ENCODE measurements around the gene OCA2.

OCA2 gene

GRCh38 chr15:28004143-28005003, 94.7 kb downstream of the OCA2 start:
- DNase-seq = no peak
- H3K27me3 ChIP-seq (replicated peaks; ENCODE audit: control insufficient read depth, insufficient read depth, low read length, poor library complexity, severe bottlenecking) = no peaks in the 10 kb centered on the region
- H3K27ac ChIP-seq (ENCODE audit: insufficient read depth, low read length, poor library complexity, severe bottlenecking) = no peak overlapping the region
- H3K9me3 ChIP-seq (ENCODE audit: control insufficient read depth, low read length) = no peaks in the 10 kb centered on the region
- H3K4me1 ChIP-seq (ENCODE audit: control insufficient read depth, insufficient read depth, low read length, poor library complexity, severe bottlenecking) = no peaks in the 10 kb centered on the region
- no peaks in the 10 kb centered on the region for H3K36me3 ChIP-seq (ENCODE audit: control insufficient read depth, insufficient read depth, low read length)
- no peak overlapping the region for H3K4me3 ChIP-seq (ENCODE audit: insufficient read depth, low read depth, low read length, poor library complexity, severe bottlenecking)

DNA sequence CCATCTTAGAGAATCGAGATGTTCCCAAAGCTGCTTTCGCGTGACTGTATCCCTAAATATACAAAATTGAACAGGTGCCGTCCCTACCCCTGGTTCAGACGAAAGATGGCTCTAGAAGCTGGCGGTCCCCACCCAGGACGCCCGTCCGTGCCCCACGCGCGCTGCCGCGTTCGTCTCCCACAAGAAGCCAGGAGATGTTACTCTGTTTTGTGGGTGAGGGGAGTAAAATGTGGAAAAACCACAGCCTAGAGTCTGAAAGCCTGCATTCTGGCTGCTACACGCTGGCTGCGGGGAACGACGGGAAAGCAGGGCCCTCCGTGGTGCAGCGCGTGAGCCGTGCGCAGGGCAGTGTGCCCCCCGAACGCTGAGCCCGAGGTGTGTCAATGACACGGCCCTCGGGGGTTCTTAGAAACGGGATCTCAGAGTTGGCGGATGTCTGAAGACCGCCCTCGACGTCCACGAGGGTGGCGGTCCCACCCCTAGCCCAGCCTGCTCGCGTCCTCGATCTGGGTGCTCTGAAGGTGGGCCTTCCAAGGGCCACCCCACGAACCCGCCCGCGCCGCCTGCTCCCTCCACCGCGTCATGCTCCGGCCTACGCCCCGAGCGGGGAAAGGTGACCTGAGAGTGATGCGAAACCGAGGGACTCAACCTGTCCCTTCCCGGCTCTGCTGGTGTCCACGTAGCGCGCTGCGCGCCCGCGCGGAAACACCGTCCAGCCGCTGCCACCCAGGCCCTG, 95.6 kb downstream of the OCA2 start:
- Histone ChIP-seq H3K4me3 (ENCODE audit: insufficient read depth, low read depth, low read length, poor library complexity, severe bottlenecking) (no peak overlapping the region), H3K27ac (ENCODE audit: insufficient read depth, low read length, poor library complexity, severe bottlenecking) (no peak overlapping the region), H3K27me3 (replicated peaks; ENCODE audit: control insufficient read depth, insufficient read depth, low read length, poor library complexity, severe bottlenecking) (no peaks in the 10 kb centered on the region), H3K4me1 (ENCODE audit: control insufficient read depth, insufficient read depth, low read length, poor library complexity, severe bottlenecking) (no peaks in the 10 kb centered on the region), H3K9me3 (ENCODE audit: control insufficient read depth, low read length) (no peaks in the 10 kb centered on the region), H3K36me3 (ENCODE audit: control insufficient read depth, insufficient read depth, low read length) (no peaks in the 10 kb centered on the region)
- DNase-seq = no peak

DNA sequence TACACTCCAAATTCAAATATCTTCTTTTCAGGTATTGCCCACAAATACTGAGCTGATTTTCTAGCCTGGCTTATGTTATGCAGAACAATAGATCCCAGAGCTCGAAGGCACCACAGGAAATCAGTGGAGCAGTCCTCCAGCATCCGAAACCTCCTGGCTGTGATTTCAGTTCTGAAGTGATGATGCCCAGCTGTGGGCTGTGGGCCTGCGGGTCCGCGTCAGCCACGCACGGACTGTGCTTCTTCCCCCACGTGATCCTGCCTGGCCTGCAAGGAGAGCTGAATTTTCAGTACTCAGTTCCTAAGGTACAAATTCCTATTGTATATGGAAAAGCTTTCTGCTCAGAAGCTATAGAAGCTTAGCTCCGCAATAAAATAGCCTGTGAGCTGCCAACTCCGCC, 96.2 kb downstream of the OCA2 start:
- Histone ChIP-seq H3K9me3 (ENCODE audit: control insufficient read depth, low read length) (no peaks in the 10 kb centered on the region), H3K27me3 (replicated peaks; ENCODE audit: control insufficient read depth, insufficient read depth, low read length, poor library complexity, severe bottlenecking) (no peaks in the 10 kb centered on the region), H3K36me3 (ENCODE audit: control insufficient read depth, insufficient read depth, low read length) (no peaks in the 10 kb centered on the region), H3K4me3 (ENCODE audit: insufficient read depth, low read depth, low read length, poor library complexity, severe bottlenecking) (no peak overlapping the region), H3K4me1 (ENCODE audit: control insufficient read depth, insufficient read depth, low read length, poor library complexity, severe bottlenecking) (no peaks in the 10 kb centered on the region), H3K27ac (ENCODE audit: insufficient read depth, low read length, poor library complexity, severe bottlenecking) (no peak overlapping the region)
- DNase-seq = no peak

DNA sequence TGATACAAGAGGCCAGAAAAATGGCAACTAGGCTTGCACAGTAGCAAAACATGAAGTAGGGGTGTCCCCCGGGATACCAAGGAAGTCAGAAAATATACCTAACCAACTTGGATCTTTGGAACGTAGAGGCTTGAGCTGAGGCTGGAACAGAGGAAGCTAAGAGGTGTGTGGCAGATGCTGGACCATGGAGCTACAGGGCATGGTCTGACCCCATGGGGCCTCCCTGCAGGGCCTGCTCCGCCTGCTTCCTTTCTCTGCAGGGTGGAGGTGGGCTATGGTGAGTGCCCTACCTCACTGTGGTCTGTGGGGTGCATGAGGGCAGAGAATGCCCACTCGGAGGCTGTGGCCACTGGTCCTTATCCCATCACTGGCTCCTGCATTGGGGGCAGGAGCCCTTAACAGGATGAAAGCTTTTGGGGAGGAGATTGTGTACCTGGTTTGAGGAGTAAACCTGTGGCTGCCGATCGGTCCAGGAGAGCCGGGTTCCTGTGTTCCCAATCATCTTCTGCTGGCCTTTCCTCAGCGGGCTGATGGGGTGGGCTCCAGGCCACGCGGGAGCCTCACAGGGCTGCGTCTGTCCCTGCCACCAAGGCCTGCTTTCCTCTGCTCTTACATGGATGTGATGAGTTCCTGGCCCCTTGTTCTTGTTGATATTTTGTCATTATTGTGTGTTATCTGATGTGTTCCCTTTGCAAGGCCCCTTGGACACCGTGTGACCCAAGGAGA, 96.8 kb downstream of the OCA2 start:
- no peaks in the 10 kb centered on the region for H3K9me3 ChIP-seq (ENCODE audit: control insufficient read depth, low read length)
- H3K27ac ChIP-seq (ENCODE audit: insufficient read depth, low read length, poor library complexity, severe bottlenecking) = no peak overlapping the region
- H3K36me3 ChIP-seq (ENCODE audit: control insufficient read depth, insufficient read depth, low read length) = no peaks in the 10 kb centered on the region
- H3K4me1 ChIP-seq (ENCODE audit: control insufficient read depth, insufficient read depth, low read length, poor library complexity, severe bottlenecking) = no peaks in the 10 kb centered on the region
- no peak overlapping the region for H3K4me3 ChIP-seq (ENCODE audit: insufficient read depth, low read depth, low read length, poor library complexity, severe bottlenecking)
- no peak for DNase-seq
- no peaks in the 10 kb centered on the region for H3K27me3 ChIP-seq (replicated peaks; ENCODE audit: control insufficient read depth, insufficient read depth, low read length, poor library complexity, severe bottlenecking)

DNA sequence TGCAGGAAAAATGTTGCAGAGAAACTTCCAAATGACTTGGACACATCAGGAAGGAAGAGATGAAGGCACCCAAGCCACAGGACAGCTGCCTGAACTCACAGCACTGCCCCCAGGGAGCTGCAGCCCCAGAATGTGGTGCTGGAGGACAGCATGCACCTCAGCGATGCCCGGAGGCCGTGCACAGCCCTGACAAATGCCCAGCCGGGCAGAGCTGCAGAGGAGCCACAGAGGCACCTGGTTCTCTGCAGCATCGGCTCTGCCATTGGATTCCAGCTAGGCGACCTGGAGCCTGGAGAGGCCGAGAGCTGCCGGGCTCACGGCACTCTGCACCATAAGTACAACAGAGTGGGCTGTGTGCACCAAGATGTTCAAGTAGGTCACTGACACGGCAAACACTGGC, 97.5 kb downstream of the OCA2 start:
- no peaks in the 10 kb centered on the region for H3K9me3 ChIP-seq (ENCODE audit: control insufficient read depth, low read length)
- H3K27me3 ChIP-seq (replicated peaks; ENCODE audit: control insufficient read depth, insufficient read depth, low read length, poor library complexity, severe bottlenecking) = no peaks in the 10 kb centered on the region
- no peak overlapping the region for H3K4me3 ChIP-seq (ENCODE audit: insufficient read depth, low read depth, low read length, poor library complexity, severe bottlenecking)
- no peak overlapping the region for H3K27ac ChIP-seq (ENCODE audit: insufficient read depth, low read length, poor library complexity, severe bottlenecking)
- H3K36me3 ChIP-seq (ENCODE audit: control insufficient read depth, insufficient read depth, low read length) = no peaks in the 10 kb centered on the region
- DNase-seq = no peak
- no peaks in the 10 kb centered on the region for H3K4me1 ChIP-seq (ENCODE audit: control insufficient read depth, insufficient read depth, low read length, poor library complexity, severe bottlenecking)

GRCh38 chr15:27993996-27994780, 104.9 kb downstream of the OCA2 start:
- Histone ChIP-seq H3K4me3 (ENCODE audit: insufficient read depth, low read depth, low read length, poor library complexity, severe bottlenecking) (no peak overlapping the region), H3K27ac (ENCODE audit: insufficient read depth, low read length, poor library complexity, severe bottlenecking) (no peak overlapping the region), H3K4me1 (ENCODE audit: control insufficient read depth, insufficient read depth, low read length, poor library complexity, severe bottlenecking) (no peaks in the 10 kb centered on the region), H3K36me3 (ENCODE audit: control insufficient read depth, insufficient read depth, low read length) (no peaks in the 10 kb centered on the region), H3K9me3 (ENCODE audit: control insufficient read depth, low read length) (no peaks in the 10 kb centered on the region), H3K27me3 (replicated peaks; ENCODE audit: control insufficient read depth, insufficient read depth, low read length, poor library complexity, severe bottlenecking) (no peaks in the 10 kb centered on the region)
- DNase-seq = no peak

DNA sequence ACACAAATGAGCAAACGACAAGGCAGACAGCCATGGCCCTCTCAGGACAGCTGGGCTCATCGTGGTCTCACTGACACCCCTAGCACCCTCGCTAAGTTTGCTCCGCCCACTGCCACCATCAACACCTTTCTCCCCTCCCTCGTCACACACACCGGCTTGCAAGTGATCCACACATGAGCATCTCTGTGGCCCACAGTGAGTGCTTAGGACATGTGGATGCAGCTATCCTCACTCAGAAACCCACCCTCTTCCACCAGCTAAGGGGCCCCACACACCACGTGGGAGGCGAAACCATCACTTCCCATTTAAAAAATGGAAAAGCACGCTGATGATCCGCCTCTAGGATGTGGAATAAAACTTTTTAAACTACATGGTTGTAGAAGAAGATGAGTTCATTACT, 105.6 kb downstream of the OCA2 start:
- Histone ChIP-seq H3K27me3 (replicated peaks; ENCODE audit: control insufficient read depth, insufficient read depth, low read length, poor library complexity, severe bottlenecking) (no peaks in the 10 kb centered on the region), H3K9me3 (ENCODE audit: control insufficient read depth, low read length) (no peaks in the 10 kb centered on the region), H3K27ac (ENCODE audit: insufficient read depth, low read length, poor library complexity, severe bottlenecking) (no peak overlapping the region), H3K4me3 (ENCODE audit: insufficient read depth, low read depth, low read length, poor library complexity, severe bottlenecking) (no peak overlapping the region), H3K36me3 (ENCODE audit: control insufficient read depth, insufficient read depth, low read length) (no peaks in the 10 kb centered on the region), H3K4me1 (ENCODE audit: control insufficient read depth, insufficient read depth, low read length, poor library complexity, severe bottlenecking) (no peaks in the 10 kb centered on the region)
- DNase-seq = no peak

DNA sequence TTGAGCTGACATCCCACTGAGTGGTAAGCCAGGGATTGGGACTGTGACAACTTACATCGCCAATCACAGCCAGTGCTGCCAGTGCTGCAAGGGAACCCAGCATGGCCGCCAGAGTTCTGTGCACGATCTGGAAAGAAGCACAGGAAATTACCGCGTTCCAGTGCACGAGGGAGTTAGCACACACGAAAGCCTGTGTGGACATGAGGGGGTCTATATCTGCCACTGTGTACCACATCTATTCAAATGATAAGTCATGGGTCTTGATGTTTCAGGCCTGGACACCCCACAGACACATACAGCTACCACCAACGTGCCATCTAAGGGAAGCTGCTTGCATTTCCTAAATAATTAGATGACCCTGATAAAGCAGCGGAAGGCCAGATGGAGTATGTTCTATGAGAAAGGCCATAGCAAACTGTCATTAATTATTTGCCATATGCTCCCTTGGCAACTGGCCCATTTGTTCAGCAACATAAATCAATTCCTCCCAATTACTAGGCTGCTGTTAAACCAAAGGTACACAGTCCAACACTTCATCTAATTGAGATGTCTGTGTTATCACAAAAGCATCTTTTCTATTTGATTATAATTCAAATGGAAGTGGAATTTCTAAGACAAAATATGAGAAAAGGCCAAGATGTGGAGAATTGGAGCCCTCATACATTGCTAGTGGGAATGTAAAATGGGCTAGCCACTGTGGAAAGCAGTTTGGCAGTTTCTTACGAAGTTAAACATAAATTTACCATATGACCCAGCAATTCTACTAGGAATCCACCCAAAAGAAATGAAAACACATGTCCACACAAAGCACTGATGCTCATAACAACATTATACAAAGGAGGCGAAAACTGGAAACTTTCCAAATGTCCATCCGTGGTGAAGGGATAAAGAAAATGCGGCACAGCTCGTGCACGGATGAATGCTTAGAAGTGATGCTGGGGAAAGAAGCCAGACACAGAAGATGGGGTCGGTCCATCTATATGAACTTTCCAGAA, 108.3 kb downstream of the OCA2 start:
- Histone ChIP-seq H3K4me3 (ENCODE audit: insufficient read depth, low read depth, low read length, poor library complexity, severe bottlenecking) (no peak overlapping the region), H3K4me1 (ENCODE audit: control insufficient read depth, insufficient read depth, low read length, poor library complexity, severe bottlenecking) (no peaks in the 10 kb centered on the region), H3K9me3 (ENCODE audit: control insufficient read depth, low read length) (no peaks in the 10 kb centered on the region), H3K27me3 (replicated peaks; ENCODE audit: control insufficient read depth, insufficient read depth, low read length, poor library complexity, severe bottlenecking) (no peaks in the 10 kb centered on the region), H3K27ac (ENCODE audit: insufficient read depth, low read length, poor library complexity, severe bottlenecking) (no peak overlapping the region), H3K36me3 (ENCODE audit: control insufficient read depth, insufficient read depth, low read length) (no peaks in the 10 kb centered on the region)
- no peak for DNase-seq

DNA sequence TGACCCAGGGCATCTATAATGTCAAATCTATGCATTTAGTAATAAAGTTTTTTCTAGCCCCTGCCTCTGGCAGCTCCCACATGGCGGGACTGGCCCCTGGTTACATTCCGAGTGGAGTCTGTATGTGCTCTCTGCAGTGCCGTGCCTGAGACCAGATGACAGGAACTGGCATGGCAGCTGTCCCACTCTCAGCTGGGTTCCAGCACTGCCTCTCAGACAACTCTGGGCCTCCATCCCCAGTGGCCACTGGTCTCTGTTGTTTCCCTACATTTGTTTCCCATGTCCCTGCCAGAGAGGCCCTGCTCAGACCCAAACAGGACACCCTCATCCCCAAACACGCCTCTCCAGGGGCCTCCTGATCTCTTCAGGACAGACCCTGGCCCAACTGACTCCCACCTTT, 109.3 kb downstream of the OCA2 start:
- no peaks in the 10 kb centered on the region for H3K9me3 ChIP-seq (ENCODE audit: control insufficient read depth, low read length)
- no peaks in the 10 kb centered on the region for H3K36me3 ChIP-seq (ENCODE audit: control insufficient read depth, insufficient read depth, low read length)
- no peaks in the 10 kb centered on the region for H3K4me1 ChIP-seq (ENCODE audit: control insufficient read depth, insufficient read depth, low read length, poor library complexity, severe bottlenecking)
- DNase-seq = no peak
- H3K27me3 ChIP-seq (replicated peaks; ENCODE audit: control insufficient read depth, insufficient read depth, low read length, poor library complexity, severe bottlenecking) = no peaks in the 10 kb centered on the region
- no peak overlapping the region for H3K27ac ChIP-seq (ENCODE audit: insufficient read depth, low read length, poor library complexity, severe bottlenecking)
- H3K4me3 ChIP-seq (ENCODE audit: insufficient read depth, low read depth, low read length, poor library complexity, severe bottlenecking) = no peak overlapping the region
